DND-41 (cell line): ENCODE data around the gene PRPH2.

ENCODE experiments used
- CTCF ChIP-seq: IDR thresholded peaks from 2 replicates; pipeline ENCODE4 v1.5.1; 2012; ENCODE audit warnings: borderline replicate concordance, low read length, moderate library complexity, mild to moderate bottlenecking; ENCODE audit not compliant: poor library complexity, severe bottlenecking; ENCODE audit errors: extremely low read depth
- EZH2 ChIP-seq: IDR thresholded peaks from 3 replicates; pipeline ENCODE4 v1.6.1; 2012; ENCODE audit warnings: borderline replicate concordance, low read depth, mild to moderate bottlenecking, moderate library complexity, low read length, inconsistent platforms; ENCODE audit not compliant: severe bottlenecking

- no peak for TF ChIP-seq CTCF
- TF ChIP-seq EZH2 = no peak
These were observed 62.6 kb downstream of the PRPH2 start for GRCh38 chr6:42659806-42660205.
